NCI-H82 (cell line): ENCODE data around the gene ELK4.

Experiments used
- DNase-seq: peaks from one replicate; lab custom pipeline; 2025; lab: John Stamatoyannopoulos, UW

Gene ELK4

DNA sequence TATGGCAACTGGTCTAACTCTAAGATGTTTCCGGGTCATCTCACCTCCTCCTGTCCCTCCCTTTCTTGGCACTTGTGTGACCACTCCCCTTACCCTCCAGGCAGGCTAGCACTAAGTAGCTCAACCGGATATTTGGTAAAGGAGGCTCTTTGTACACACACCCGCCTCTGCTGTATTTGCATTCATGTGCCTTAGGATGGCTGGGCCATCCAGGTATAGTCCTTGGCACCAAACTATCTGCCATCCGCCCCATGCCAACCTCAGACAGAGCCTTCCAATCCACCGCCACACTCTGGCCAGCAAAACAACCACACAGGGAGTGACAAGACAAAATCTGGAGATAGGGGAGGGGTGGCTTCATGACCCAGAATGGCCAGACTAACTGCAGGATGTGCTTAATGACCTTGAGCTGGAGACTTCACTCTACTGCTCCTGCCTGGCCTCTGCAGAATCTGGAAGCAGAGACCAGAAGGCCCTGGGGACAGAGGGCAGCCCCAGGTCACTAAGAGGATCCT is 67.8 kb downstream of the ELK4 start:
- no peak for DNase-seq

DNA sequence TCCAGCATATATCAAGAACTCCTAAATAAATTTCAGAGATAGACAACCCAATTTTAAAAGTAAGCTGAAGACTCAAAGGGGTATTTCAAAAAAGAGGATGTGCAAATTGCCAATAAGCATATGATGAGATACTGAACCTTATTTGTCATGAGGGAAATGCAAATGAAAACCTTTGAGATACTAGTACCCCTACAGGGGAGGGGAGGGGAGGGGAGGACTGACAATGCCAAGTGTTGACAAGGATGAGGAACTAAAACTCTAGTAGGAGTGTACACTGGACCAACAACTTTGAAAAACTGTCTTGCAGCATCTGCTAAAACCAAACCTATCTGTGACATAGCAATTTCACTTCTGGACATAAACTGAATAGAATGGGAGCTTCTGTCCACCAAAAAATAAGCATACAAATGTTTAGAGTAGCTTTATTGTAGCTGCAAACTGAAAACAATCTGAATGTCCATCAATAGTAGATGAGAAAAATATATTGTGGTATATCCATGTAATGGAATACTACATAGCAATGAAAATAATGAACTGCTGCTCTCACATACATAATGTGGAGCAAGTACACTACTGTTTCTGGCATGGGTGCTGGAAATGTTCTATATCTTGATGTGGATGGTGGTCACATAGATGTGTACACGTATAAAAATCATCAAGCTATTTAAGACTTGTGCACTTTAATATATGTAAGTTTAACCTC is 70.2 kb downstream of the ELK4 start:
- DNase-seq: no peak
